ENCODE data around the gene JAM2. TPM values are rescaled to one million over a fixed set of nuclear protein-coding genes. Genes with fewer than 3 reads are reported as not detected.

JAM2 gene
- total and polyA plus RNA-seq, 8 donors: 1.2 to 32.1 (median 4.6) TPM; not detected in 1

DNA sequence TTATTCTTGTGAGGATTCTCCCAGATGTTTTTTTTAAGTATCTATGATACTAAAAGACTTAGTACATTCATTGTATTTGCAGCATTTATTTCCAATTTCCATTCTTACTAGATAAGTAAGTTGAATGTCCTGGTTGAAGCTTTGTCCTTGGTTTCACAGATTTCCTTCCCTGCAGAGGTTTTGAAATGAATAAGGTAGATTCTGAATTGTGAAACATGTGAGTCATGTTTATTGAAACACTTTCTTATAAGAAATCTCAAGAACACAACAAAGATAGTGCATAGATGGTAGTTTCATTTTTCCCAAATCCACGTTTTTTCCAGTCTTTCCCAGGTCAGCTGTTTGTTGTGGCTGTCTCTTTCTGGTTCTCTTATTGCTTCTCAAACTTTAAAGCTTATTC, 120.5 kb downstream of the JAM2 start:
- DNase-seq: no peak
- TF ChIP-seq POLR2AphosphoS5 (IDR thresholded peaks at IDR 0.05): no peak
- TF ChIP-seq, protein P1, sequence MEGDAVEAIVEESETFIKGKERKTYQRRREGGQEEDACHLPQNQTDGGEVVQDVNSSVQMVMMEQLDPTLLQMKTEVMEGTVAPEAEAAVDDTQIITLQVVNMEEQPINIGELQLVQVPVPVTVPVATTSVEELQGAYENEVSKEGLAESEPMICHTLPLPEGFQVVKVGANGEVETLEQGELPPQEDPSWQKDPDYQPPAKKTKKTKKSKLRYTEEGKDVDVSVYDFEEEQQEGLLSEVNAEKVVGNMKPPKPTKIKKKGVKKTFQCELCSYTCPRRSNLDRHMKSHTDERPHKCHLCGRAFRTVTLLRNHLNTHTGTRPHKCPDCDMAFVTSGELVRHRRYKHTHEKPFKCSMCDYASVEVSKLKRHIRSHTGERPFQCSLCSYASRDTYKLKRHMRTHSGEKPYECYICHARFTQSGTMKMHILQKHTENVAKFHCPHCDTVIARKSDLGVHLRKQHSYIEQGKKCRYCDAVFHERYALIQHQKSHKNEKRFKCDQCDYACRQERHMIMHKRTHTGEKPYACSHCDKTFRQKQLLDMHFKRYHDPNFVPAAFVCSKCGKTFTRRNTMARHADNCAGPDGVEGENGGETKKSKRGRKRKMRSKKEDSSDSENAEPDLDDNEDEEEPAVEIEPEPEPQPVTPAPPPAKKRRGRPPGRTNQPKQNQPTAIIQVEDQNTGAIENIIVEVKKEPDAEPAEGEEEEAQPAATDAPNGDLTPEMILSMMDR (IDR thresholded peaks at IDR 0.05): no peak
- no peak for TF ChIP-seq POLR2A (IDR thresholded peaks at IDR 0.05)
- TF ChIP-seq EP300 (IDR thresholded peaks at IDR 0.05): no peak
- Histone ChIP-seq H3K9me3 (no peaks in the 10 kb centered on the region), H3K36me3 (peaks cover 20 to 79% (median 70%) of the 10 kb centered on the region in 4 donors), H3K4me3 (no peak overlapping the region), H3K27ac (no peak overlapping the region), H3K27me3 (no peaks in the 10 kb centered on the region), H3K4me1 (peaks cover 0 to 6% (median 2%) of the 10 kb centered on the region in 4 donors)
- intact Hi-C loops (cut with DNase I; ENCODE audit: low total_unique reads): no loop called here
- 54 to 84% (median 74%) methylated on average over 1 of the region's 1 CpG for WGBS, 5 donors

DNA sequence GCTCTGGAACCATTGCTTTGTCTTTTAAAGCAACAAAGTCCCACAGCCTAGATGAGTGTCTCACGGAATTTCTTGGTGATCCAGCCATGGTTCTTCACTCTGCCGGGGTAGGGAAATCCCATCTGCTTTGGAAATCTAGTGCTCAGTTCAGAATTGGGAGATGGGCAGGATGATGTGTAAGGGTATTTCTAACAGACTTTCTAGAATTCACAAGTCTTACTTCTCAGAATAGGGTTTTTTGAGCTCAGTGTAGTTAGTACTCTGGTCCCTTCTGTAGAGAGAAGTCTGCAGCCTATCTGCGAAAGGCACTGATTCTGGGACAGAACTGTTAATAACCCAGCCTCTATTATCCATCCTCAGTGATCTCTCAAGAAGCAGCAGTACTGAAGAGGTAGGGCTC, 121.0 kb downstream of the JAM2 start:
- Histone ChIP-seq H3K4me3 (no peak overlapping the region), H3K27ac (no peak overlapping the region), H3K4me1 (peaks cover 0 to 6% (median 2%) of the 10 kb centered on the region in 4 donors), H3K9me3 (no peaks in the 10 kb centered on the region), H3K27me3 (no peaks in the 10 kb centered on the region), H3K36me3 (peaks cover 17 to 79% (median 71%) of the 10 kb centered on the region in 4 donors)
- WGBS, 5 donors: 93 to 97% (median 95%) methylated on average over 3 of the region's 3 CpGs
- intact Hi-C loops (cut with DNase I; ENCODE audit: low total_unique reads): no loop called here
- TF ChIP-seq, protein P1 (IDR thresholded peaks at IDR 0.05): no peak
- TF ChIP-seq EP300 (IDR thresholded peaks at IDR 0.05) (no peak), POLR2AphosphoS5 (IDR thresholded peaks at IDR 0.05) (no peak), POLR2A (IDR thresholded peaks at IDR 0.05) (no peak)
- DNase-seq: no peak

DNA sequence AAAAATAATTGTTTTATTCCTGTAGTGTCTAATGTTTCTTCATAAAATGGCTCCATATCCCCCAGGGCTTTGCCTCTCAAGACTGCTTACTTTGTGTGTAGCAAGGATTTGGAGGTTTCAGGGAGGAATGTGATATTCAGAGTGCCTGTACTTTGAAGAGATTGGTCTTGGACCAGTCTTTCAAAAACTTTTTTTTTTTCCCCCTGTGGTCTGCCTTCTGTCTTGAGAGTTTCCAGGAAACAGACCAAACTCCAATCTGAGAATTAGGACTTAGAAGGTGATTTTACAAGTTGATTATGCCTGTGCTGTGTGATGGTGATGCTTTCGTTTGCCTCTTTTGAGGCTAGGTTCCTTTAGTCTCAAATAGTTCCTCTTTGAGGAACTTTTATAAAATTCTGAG, 121.6 kb downstream of the JAM2 start:
- no peak overlapping the region for H3K27ac ChIP-seq
- peaks cover 20 to 81% (median 77%) of the 10 kb centered on the region in 4 donors for H3K36me3 ChIP-seq

DNA sequence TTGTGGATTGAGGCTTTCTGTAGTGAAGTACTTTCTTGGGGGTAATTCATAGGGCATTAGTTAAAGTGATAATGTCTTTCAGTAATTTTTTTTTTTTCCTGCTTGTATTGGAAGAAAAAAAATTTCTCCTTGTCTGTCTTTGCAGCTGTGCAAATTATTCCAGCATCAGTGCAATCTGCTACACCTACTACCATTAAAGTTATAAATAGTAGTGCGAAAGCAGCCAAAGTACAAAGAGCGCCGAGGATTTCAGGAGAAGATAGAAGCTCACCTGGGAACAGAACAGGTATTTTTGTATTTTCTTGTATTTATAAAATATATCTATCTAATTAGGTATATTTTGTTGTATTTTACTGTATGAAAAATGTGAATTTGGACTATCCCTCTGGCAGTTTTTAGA, 125.0 kb downstream of the JAM2 start:
- no peak for TF ChIP-seq POLR2A (IDR thresholded peaks at IDR 0.05)
- TF ChIP-seq POLR2AphosphoS5 (IDR thresholded peaks at IDR 0.05): no peak
- TF ChIP-seq EP300 (IDR thresholded peaks at IDR 0.05): no peak
- TF ChIP-seq, protein P1 (IDR thresholded peaks at IDR 0.05): no peak
- DNase-seq: no peak
- Histone ChIP-seq H3K27ac (no peak overlapping the region), H3K36me3 (peaks cover 20 to 95% (median 87%) of the 10 kb centered on the region in 4 donors), H3K9me3 (no peaks in the 10 kb centered on the region), H3K4me1 (no peaks in the 10 kb centered on the region), H3K27me3 (no peaks in the 10 kb centered on the region), H3K4me3 (no peak overlapping the region)
- intact Hi-C loops (cut with DNase I; ENCODE audit: low total_unique reads): no loop called here
- WGBS, 5 donors: 81 to 98% (median 97%) methylated on average over 3 of the region's 3 CpGs

More for the DNA sequence above, 121.6 kb downstream of the JAM2 start:
- no peaks in the 10 kb centered on the region for H3K9me3 ChIP-seq
- H3K4me3 ChIP-seq: no peak overlapping the region
- WGBS, 5 donors: 90 to 100% (median 94%) methylated on average over 1 of the region's 1 CpG
- intact Hi-C loops (cut with DNase I; ENCODE audit: low total_unique reads): no loop called here
- DNase-seq: no peak
- peaks cover 0 to 6% (median 2%) of the 10 kb centered on the region in 4 donors for H3K4me1 ChIP-seq
- H3K27me3 ChIP-seq: no peaks in the 10 kb centered on the region
- no peak for TF ChIP-seq EP300 (IDR thresholded peaks at IDR 0.05)

Other genes with a start within 250 kb of the JAM2 start
- gene MRPL39, start 31.8 kb upstream of the JAM2 start, total RNA-seq: 10 to 100 TPM in 2 of 5 donors, 1 to 10 TPM in 2, not detected in 1; 2.9 to 65.6 (median 20.2) TPM
- gene MRPL39, start 31.8 kb upstream of the JAM2 start, polyA plus RNA-seq: 10 to 100 TPM; 30.9 to 33.7 (median 31.5) TPM
- gene ATP5PF, start 95.6 kb downstream of the JAM2 start, total RNA-seq: 100 to 1,000 TPM in 2 of 5 donors, 10 to 100 TPM in 2, 1 to 10 TPM in 1; 4.3 to 155 (median 83.5) TPM
- gene ATP5PF, start 95.6 kb downstream of the JAM2 start, polyA plus RNA-seq: 100 to 1,000 TPM; 391 to 471 (median 470) TPM
- 10 to 100 TPM in 2 of 5 donors, 1 to 10 TPM in 3; 6.4 to 47.0 (median 8.2) TPM for gene GABPA, start 95.7 kb downstream of the JAM2 start, total RNA-seq
- gene GABPA, start 95.7 kb downstream of the JAM2 start, polyA plus RNA-seq: 1 to 10 TPM; 6.8 to 8.7 (median 7.5) TPM